ENCODE results near the gene SCAPER.

DNA sequence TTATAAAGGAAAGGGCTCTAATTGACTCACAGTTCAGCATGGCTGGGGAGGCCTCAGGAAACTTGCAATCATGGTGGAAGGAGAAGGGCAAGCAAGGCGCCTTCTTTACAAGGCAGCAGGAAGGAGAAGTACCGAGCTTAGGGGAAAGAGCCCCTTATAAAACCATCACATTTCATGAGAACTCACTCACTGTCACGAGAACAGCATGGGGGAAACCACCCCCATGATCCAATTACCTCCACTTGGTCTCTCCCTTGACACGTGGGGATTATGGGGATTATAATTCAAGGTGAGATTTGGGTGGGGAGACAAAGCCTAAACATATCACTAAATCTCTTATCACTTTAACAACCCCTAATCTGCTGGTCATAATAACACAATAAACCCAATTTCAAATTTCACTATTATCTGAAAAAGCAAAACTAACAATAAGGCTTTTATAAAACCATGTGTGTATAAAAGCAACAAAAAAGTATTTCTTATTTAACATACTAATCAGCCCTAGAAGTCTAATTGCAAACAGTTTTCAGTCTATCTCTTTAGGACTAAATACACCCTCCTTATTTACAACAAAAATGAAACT is 43.2 kb downstream of the SCAPER start:
- TF ChIP-seq, protein P1, sequence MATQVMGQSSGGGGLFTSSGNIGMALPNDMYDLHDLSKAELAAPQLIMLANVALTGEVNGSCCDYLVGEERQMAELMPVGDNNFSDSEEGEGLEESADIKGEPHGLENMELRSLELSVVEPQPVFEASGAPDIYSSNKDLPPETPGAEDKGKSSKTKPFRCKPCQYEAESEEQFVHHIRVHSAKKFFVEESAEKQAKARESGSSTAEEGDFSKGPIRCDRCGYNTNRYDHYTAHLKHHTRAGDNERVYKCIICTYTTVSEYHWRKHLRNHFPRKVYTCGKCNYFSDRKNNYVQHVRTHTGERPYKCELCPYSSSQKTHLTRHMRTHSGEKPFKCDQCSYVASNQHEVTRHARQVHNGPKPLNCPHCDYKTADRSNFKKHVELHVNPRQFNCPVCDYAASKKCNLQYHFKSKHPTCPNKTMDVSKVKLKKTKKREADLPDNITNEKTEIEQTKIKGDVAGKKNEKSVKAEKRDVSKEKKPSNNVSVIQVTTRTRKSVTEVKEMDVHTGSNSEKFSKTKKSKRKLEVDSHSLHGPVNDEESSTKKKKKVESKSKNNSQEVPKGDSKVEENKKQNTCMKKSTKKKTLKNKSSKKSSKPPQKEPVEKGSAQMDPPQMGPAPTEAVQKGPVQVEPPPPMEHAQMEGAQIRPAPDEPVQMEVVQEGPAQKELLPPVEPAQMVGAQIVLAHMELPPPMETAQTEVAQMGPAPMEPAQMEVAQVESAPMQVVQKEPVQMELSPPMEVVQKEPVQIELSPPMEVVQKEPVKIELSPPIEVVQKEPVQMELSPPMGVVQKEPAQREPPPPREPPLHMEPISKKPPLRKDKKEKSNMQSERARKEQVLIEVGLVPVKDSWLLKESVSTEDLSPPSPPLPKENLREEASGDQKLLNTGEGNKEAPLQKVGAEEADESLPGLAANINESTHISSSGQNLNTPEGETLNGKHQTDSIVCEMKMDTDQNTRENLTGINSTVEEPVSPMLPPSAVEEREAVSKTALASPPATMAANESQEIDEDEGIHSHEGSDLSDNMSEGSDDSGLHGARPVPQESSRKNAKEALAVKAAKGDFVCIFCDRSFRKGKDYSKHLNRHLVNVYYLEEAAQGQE (IDR thresholded peaks at IDR 0.05; ENCODE audit: borderline replicate concordance): no peak
- TF ChIP-seq, protein P2, sequence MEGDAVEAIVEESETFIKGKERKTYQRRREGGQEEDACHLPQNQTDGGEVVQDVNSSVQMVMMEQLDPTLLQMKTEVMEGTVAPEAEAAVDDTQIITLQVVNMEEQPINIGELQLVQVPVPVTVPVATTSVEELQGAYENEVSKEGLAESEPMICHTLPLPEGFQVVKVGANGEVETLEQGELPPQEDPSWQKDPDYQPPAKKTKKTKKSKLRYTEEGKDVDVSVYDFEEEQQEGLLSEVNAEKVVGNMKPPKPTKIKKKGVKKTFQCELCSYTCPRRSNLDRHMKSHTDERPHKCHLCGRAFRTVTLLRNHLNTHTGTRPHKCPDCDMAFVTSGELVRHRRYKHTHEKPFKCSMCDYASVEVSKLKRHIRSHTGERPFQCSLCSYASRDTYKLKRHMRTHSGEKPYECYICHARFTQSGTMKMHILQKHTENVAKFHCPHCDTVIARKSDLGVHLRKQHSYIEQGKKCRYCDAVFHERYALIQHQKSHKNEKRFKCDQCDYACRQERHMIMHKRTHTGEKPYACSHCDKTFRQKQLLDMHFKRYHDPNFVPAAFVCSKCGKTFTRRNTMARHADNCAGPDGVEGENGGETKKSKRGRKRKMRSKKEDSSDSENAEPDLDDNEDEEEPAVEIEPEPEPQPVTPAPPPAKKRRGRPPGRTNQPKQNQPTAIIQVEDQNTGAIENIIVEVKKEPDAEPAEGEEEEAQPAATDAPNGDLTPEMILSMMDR (IDR thresholded peaks at IDR 0.05; ENCODE audit: poor library complexity, severe bottlenecking): no peak
- TF ChIP-seq SMC3 (conservative IDR thresholded peaks at IDR 0.05; ENCODE audit: poor library complexity) (no peak), RAD21 (conservative IDR thresholded peaks at IDR 0.05) (no peak), POLR2AphosphoS5 (IDR thresholded peaks at IDR 0.05) (no peak), TAF1 (IDR thresholded peaks at IDR 0.05; ENCODE audit: low read depth) (no peak), EP300 (conservative IDR thresholded peaks at IDR 0.05; ENCODE audit: poor library complexity, severe bottlenecking) (no peak), MXI1 (conservative IDR thresholded peaks at IDR 0.05; ENCODE audit: poor library complexity, severe bottlenecking) (no peak), EZH2 (IDR thresholded peaks at IDR 0.05; ENCODE audit: borderline replicate concordance, insufficient read depth, low read length, poor library complexity, severe bottlenecking) (no peak)
